Keratinocyte (primary cell): ENCODE measurements around the gene ATP8A2. TPM values are rescaled to one million over a fixed set of nuclear protein-coding genes. Genes with fewer than 3 reads are reported as not detected.

Source experiments
- DNase-seq: peaks from one replicate; pipeline ENCODE4 v3.0.0-alpha.2; 2011; ENCODE audit warnings: low read depth, missing footprints, low spot score
- FAIRE-seq: peaks from 2 replicates; lab custom pipeline; 2011; peaks lifted over from hg19 to GRCh38; lab: Jason Lieb, UNC
- H2AFZ ChIP-seq: 2 replicates; pipeline ENCODE4 v1.6.0; 2012; ENCODE audit warnings: low read length, control low read depth, inconsistent platforms; ENCODE audit not compliant: control insufficient read depth
- H3K27ac ChIP-seq: 2 replicates; pipeline ENCODE4 v1.5.1; 2011; ENCODE audit warnings: low read length; ENCODE audit not compliant: control insufficient read depth, insufficient read depth
- H3K27me3 ChIP-seq: 3 replicates; pipeline ENCODE4 v1.6.0; 2011; ENCODE audit warnings: low read length; ENCODE audit not compliant: control insufficient read depth, insufficient read depth; ENCODE audit errors: extremely low read depth
- H3K36me3 ChIP-seq, 2 experiments: 2 replicates in 1 of 2; 3 replicates in 1 of 2; pipeline ENCODE4 v1.5.1; 2011; ENCODE audit warnings: low read length in 2 of 2, mild to moderate bottlenecking in 1 of 2; ENCODE audit not compliant: control insufficient read depth in 2 of 2, insufficient read depth in 2 of 2; ENCODE audit errors: extremely low read depth in 1 of 2
- H3K4me1 ChIP-seq: 3 replicates; pipeline ENCODE4 v1.5.1; 2011; ENCODE audit warnings: low read length; ENCODE audit not compliant: control insufficient read depth, insufficient read depth; ENCODE audit errors: extremely low read depth
- H3K4me2 ChIP-seq: 3 replicates; pipeline ENCODE4 v1.6.0; 2011; ENCODE audit warnings: low read depth, low read length; ENCODE audit not compliant: control insufficient read depth, insufficient read depth; ENCODE audit errors: extremely low read depth
- H3K4me3 ChIP-seq, 3 experiments: fragments of 200-600 bp in 1 of 3; sonication (generic) in 1 of 3; 2 replicates in 2 of 3; 3 replicates in 1 of 3; pipeline ENCODE4 v1.5.1; 2011 to 2016; ENCODE audit warnings: low read length in 3 of 3, mild to moderate bottlenecking in 3 of 3, control low read depth in 2 of 3, inconsistent platforms in 1 of 3, low read depth in 1 of 3, mixed read lengths in 1 of 3, mixed run types in 1 of 3, moderate library complexity in 1 of 3; ENCODE audit not compliant: control insufficient read depth in 2 of 3, insufficient read depth in 2 of 3; ENCODE audit errors: extremely low read depth in 1 of 3
- H3K79me2 ChIP-seq: 2 replicates; pipeline ENCODE4 v1.6.0; 2012; ENCODE audit warnings: low read length; ENCODE audit not compliant: control insufficient read depth, insufficient read depth
- H3K9ac ChIP-seq: 3 replicates; pipeline ENCODE4 v1.6.0; 2011; ENCODE audit warnings: low read length; ENCODE audit not compliant: control insufficient read depth, insufficient read depth; ENCODE audit errors: extremely low read depth
- H3K9me1 ChIP-seq: 3 replicates; pipeline ENCODE4 v1.6.0; 2011; ENCODE audit warnings: low read length; ENCODE audit not compliant: control insufficient read depth, insufficient read depth; ENCODE audit errors: extremely low read depth
- H3K9me3 ChIP-seq: 2 replicates; pipeline ENCODE4 v1.5.1; 2012; ENCODE audit warnings: low read depth, low read length; ENCODE audit not compliant: control insufficient read depth
- H4K20me1 ChIP-seq: 3 replicates; pipeline ENCODE4 v1.6.0; 2011; ENCODE audit warnings: low read length; ENCODE audit not compliant: control insufficient read depth, insufficient read depth; ENCODE audit errors: extremely low read depth
- CTCF ChIP-seq, 3 experiments: IDR thresholded peaks in 1 of 3; conservative IDR thresholded peaks in 1 of 3; optimal IDR thresholded peaks in 1 of 3; 2 replicates in 2 of 3; 3 replicates in 1 of 3; pipeline versions ENCODE3 to v1.5.1; 2011; ENCODE audit warnings: low read length in 3 of 3, mild to moderate bottlenecking in 3 of 3, moderate library complexity in 2 of 3, control low read depth in 1 of 3, inconsistent platforms in 1 of 3; ENCODE audit not compliant: insufficient read depth in 2 of 3; ENCODE audit errors: extremely low read depth in 1 of 3
- EZH2 ChIP-seq: IDR thresholded peaks from one replicate; pipeline ENCODE4 v1.6.1; 2012; ENCODE audit warnings: inconsistent platforms, mild to moderate bottlenecking, low read length, moderate library complexity
- dilution Hi-C: fragments of 300-500 bp; cut with MboI; formaldehyde crosslinking; loops from one replicate; pipeline ENCODE4 v1.7.0; 2020; ENCODE audit warnings: low sequenced_read_pairs; ENCODE audit not compliant: extremely low pct_ligation_motif_present
- polyA plus RNA-seq, 5 experiments: library from polyadenylated mRNA; depleted of rRNA in 3 of 5; stranded (reverse) in 3 of 5; stranded (forward) in 1 of 5; unstranded in 1 of 5; fragments of >200 nt; gene quantifications; 1 replicate in 1 of 5; 2 replicates in 3 of 5; 3 replicates in 1 of 5; pipeline versions ENCODE4 v1.2.1 to v1.2.3, GENCODE V29; 2011 to 2012; ENCODE audit warnings: missing spikeins in 2 of 5, low read depth in 1 of 5, low replicate concordance in 1 of 5

ATP8A2 gene
- polyA plus RNA-seq, 1 donor (not counting 4 experiments of a cell fraction or from before 2014, with no cell fraction given): 0.16 TPM

- Histone ChIP-seq H3K4me3 (no peak overlapping the region), H3K27me3 (no peaks in the 10 kb centered on the region), H3K9me3 (no peaks in the 10 kb centered on the region), H3K36me3 (no peaks in the 10 kb centered on the region), H3K9ac (no peak overlapping the region), H3K4me1 (peaks cover 6% of the 10 kb centered on the region), H3K27ac (no peak overlapping the region), H4K20me1 (no peaks in the 10 kb centered on the region), H3K9me1 (no peaks in the 10 kb centered on the region), H2AFZ (no peak overlapping the region), H3K4me2 (no peak overlapping the region), H3K79me2 (no peaks in the 10 kb centered on the region)
- no peak for TF ChIP-seq EZH2
- no peak for TF ChIP-seq CTCF (optimal IDR thresholded peaks at IDR 0.05 in 1 of 3, IDR thresholded peaks at IDR 0.05 in 1 of 3, conservative IDR thresholded peaks at IDR 0.05 in 1 of 3; ENCODE audit: extremely low read depth in 1 of 3, insufficient read depth in 2 of 3, low read length in 3 of 3)
- dilution Hi-C loops: no loop called here
- no peak for DNase-seq
- no peak for FAIRE-seq
Observed at GRCh38 chr13:25922376-25922775, 550.6 kb downstream of the ATP8A2 start.

- Histone ChIP-seq H3K9me1 (no peaks in the 10 kb centered on the region), H3K9ac (no peak overlapping the region), H2AFZ (no peak overlapping the region), H3K9me3 (no peaks in the 10 kb centered on the region), H3K79me2 (no peaks in the 10 kb centered on the region), H3K27me3 (no peaks in the 10 kb centered on the region), H4K20me1 (no peaks in the 10 kb centered on the region), H3K4me3 (no peak overlapping the region), H3K27ac (no peak overlapping the region), H3K36me3 (no peaks in the 10 kb centered on the region), H3K4me1 (peaks cover 9% of the 10 kb centered on the region), H3K4me2 (no peak overlapping the region)
- FAIRE-seq (no peak), DNase-seq (no peak)
- dilution Hi-C loops: no loop called here
- no peak for TF ChIP-seq CTCF (optimal IDR thresholded peaks at IDR 0.05 in 1 of 3, IDR thresholded peaks at IDR 0.05 in 1 of 3, conservative IDR thresholded peaks at IDR 0.05 in 1 of 3; ENCODE audit: extremely low read depth in 1 of 3, insufficient read depth in 2 of 3, low read length in 3 of 3)
- no peak for TF ChIP-seq EZH2
Observed at GRCh38 chr13:25923217-25924085, 551.7 kb downstream of the ATP8A2 start.
